DMS53 (cell line): ENCODE results near the gene BRINP1.

ENCODE experiments used
- DNase-seq: peaks from one replicate; lab custom pipeline; 2025; lab: John Stamatoyannopoulos, UW

Gene BRINP1, protein sequence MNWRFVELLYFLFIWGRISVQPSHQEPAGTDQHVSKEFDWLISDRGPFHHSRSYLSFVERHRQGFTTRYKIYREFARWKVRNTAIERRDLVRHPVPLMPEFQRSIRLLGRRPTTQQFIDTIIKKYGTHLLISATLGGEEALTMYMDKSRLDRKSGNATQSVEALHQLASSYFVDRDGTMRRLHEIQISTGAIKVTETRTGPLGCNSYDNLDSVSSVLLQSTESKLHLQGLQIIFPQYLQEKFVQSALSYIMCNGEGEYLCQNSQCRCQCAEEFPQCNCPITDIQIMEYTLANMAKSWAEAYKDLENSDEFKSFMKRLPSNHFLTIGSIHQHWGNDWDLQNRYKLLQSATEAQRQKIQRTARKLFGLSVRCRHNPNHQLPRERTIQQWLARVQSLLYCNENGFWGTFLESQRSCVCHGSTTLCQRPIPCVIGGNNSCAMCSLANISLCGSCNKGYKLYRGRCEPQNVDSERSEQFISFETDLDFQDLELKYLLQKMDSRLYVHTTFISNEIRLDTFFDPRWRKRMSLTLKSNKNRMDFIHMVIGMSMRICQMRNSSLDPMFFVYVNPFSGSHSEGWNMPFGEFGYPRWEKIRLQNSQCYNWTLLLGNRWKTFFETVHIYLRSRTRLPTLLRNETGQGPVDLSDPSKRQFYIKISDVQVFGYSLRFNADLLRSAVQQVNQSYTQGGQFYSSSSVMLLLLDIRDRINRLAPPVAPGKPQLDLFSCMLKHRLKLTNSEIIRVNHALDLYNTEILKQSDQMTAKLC

GRCh38 chr9:119368681-119369581 lies at the start of gene BRINP1:
TSS of gene BRINP1 (minus strand) at chr9:119369435. CDS start at chr9:119313355, 56,080 bp downstream.
- peak; percentile 92 for DNase-seq

DNA sequence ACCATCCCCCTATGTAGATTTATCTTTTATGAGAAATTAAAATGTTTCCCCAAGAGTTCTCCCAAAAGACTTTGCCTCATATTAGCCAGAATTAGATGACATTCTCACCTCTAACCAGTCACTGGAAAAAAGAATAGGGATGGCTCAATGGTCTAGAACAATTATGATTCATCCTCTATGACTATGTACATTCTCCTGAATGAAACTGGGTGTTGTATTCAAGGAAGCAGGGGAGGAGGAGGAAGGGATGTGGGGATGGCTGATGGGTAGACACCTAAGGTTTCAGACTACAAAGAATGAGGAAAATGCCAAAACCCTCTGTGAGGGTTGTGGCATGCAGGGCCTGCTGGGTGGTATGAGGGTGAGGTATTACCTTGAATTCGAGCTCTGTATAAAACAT lies 49.5 kb upstream of the BRINP1 start:
- DNase-seq, result no peak

DNA sequence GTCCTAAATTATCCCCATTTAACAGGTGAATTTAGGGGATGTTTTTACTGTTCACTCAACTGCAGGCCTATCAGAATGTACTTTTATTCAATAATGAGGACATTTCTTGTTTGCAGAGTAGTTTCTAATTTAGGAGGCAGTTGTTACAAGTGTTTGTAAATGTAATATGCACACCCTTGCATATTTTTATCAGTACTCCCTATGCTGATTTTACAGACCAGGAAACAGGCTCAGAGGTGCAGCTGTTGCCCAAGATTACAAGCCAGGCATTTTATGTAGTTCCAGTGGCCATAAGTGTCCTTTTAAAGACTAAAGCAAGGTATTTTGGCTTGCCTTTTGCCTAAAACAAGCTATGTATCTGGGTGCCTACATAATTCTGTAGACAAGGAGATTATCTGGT lies 47.6 kb upstream of the BRINP1 start:
- no peak for DNase-seq

DNA sequence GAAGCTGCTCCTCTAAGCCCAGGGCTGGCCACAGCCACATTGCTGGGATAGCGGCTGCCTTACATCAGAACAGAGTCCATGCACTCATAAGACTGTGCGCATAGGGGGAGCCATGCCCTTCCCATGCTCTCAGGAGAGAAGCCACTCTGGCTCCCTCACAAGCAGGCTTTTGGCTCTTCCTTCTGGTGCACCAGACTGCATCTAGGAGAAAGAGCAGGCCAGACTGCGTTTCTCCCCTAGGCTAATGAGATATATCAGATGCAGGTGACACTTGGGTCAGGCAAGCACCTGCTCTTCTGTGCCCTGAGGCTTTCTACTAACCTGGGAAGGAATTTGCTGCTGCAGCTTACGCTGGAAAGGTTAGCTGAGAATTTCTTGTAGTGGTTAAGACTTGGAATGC lies 43.2 kb upstream of the BRINP1 start:
- no peak for DNase-seq

- DNase-seq, result peak; percentile 14
Measured at GRCh38 chr9:119409552-119409951, 40.3 kb upstream of the BRINP1 start.

DNA sequence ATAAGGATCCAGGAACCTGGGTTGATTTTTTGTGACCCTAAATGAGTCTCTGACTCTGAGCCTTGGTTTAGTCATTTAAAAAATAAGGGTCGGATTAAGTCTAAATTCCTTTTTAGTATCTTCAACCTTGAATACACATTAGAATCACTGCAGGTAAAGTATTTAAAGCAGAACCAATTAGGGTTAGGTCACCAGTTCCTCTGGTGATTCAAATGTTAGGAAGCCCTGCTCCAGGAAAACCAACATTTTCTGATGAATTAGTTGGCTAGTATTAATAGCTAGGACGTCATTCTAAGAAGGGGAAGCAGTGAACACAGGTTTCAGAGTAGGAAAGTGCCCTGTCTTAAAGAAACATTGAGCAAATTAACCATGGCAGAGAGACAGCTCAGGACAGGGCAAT lies 31.4 kb upstream of the BRINP1 start:
- no peak for DNase-seq

- DNase-seq, result peak; percentile 76
Measured at GRCh38 chr9:119398350-119398749, 29.1 kb upstream of the BRINP1 start.

GRCh38 chr9:119391878-119392277 lies 22.6 kb upstream of the BRINP1 start:
- DNase-seq, result no peak

DNA sequence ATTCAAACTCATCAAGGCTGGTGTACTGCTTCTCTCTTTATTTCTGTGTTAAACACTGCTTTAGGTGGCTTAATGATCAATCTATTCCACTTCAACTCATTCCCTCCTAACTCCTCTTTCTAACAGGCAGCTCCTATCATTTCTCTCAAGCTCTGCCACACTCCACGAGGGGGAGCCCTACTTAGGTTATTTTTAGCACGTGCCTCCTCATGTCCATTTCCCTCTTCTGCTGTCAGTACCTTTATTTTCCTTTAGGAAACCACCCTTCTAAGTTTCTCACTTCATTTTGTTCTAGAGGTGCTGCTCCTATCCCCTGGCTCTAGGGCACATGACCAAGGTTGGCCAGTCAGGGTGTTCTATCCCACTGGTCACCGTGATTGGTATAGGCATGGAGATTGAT lies 6.7 kb upstream of the BRINP1 start:
- DNase-seq, result peak; percentile 90

- DNase-seq, result no peak
Measured at GRCh38 chr9:119372951-119373350, 3.7 kb upstream of the BRINP1 start.

DNA sequence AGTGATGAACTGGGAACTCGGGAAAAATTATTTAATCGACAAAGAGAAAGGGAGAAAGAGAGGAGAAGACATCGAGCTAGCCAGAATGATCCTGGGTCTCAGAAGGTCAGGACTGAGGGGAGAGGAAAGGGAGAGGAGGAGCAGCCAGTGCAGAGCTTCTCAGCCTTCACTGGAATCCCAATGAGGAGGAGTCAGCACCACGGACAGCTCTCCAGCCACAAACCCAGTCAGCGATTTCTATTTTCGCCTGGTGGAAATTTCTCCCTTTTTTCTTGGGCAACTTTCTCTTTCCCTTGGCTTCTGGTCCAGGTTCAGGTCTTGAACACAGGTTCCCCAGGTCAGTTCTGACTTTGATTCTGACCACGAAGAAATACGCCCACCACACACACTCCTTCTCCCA lies 1.6 kb upstream of the BRINP1 start:
- peak; percentile 35 for DNase-seq

DNA sequence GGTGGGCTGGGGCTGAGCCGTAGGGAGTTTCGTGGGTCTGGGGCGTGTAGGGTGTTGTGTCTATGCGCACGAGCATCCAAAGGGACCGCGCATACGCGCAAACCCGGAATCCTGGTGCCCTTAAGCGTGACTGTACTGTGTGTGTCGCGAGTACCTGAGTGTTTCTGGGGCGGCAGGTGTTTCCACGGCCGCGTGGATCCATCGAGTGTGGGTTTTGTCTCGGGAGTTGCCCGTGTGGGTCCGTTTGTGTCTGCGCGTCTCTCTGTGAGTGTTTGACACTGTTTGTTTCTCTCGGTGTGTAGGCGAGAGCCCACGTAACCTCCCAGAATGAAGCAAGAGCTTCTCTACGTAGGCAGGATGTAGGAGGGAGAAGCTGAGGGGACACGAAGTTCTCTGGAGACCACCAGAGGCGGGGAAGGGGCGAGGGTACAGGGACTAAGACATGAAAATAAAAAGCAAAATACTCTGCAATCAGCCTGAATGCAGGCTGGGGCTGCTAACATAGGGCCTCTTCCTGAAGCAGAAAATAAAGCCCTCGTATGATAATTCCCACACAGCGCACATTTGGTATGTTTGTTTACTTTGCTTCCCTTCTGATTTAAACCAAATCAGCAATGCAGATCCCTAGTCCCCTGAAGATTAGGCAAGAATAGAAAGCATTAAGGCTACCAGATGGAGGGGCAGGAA lies 588 bp upstream of the BRINP1 start:
- peak; percentile 82 for DNase-seq

GRCh38 chr9:119368179-119368578 lies 1.1 kb downstream of the BRINP1 start:
- DNase-seq, result peak; percentile 47

DNA sequence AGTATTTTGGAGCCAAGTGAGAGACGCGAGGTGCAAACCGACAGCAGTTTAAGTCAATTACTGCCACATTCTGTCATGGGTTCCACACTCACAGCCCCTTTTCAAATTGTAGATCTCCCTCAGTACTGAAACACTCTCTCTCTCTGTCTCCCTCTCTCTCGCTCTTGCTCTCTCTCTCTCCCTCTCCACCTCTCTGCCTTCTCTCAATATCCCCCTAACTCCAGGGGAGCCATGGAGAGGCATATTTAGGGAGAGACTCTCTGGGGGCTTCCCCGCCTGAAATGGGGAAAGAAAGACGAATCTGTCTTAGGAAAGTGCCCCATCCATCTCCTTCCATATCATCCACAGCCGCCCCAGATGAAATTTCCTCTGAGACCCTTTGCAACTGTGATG lies 1.6 kb downstream of the BRINP1 start:
- no peak for DNase-seq

DNA sequence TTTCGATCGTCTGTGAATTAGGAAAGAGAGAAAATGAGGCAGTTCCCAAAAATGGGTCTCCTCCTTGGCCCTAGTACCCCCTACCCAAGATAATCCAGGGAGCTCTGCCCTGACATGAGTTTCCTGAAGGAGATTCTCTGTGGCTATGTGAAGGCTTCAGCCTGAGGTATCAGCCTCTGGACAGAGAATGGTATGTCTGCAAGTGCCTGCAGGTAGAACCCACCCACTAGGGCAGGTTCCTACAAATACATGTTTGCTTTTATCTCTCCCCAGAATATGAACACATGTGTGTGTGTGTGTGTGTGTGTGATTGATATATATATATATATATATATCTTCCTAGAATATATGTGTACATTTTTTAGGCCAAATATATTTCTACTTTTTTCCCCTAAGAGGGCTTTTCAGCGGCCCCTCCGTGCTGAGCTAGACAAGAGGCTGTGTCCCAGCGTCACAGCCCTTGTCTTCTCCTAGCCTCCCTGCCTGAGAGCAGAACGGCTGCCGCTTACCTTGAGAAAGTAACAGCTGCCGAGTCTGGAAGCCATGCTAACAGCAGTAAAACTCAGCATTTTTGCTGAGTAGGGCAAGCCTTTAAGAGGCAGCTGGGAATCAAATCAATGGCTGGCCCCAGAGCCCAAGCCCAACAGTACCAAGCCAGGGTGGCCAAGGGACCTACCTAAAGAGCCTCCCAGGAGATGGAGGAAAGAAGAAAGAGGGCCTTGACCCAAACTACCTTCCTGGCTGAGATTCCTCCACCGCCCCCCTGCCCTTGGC lies 2.1 kb downstream of the BRINP1 start:
- peak; percentile 21 for DNase-seq

DNA sequence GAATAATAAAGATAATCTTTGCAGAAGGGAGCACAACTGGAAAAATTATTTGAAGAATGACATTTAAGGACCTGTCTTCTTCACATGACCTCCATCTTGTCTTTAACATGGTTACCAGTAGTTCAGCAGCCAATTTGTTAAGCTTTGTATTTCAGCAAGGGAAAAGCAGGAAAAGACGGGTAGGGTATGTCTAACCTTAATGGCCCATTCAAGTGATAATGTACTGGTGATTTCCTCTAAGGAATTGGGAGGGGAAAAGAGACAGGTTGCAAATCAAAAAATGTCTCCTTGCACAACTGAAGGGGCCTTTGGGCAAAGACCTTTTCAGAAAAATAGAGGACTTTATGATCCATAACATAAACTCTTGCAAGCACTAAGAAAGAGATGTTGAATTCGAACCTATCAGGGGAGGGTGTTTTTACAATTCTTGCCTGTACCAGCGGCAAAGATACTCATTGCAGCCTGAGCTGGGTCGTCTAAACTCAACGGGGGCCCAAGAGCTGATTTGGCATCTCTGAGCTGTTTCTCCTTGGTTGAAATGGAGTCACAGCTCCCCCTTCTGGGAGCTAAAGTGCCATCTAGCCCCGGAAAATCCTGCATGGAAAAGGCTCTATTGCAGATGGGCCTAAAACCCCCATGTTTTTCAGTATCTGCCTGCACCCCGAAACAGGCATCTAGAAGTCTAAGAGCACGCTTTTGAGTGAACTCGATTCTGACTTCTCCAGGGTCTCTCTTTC lies 3.8 kb downstream of the BRINP1 start:
- peak; percentile 83 for DNase-seq

DNA sequence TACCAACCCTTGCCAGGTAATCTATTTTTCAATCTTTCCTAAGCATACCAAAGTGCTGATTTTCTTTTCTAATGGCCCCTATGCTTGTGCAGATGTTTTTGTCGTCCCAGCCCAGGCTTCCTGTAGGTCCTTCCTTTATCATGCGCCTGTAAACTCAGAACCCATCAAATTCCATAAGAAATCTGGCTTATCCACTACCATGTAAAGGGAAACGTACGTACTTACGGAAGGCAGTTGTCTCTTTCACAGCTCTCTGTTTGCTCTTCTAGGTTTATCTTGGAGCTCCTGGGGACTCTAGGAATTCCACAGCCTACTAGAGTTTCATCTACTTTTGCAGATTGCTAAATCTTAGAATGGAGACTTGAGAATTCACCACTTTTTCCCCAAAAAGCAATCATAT lies 9.0 kb downstream of the BRINP1 start:
- no peak for DNase-seq

GRCh38 chr9:119357336-119358096 lies 11.7 kb downstream of the BRINP1 start:
- DNase-seq, result no peak

GRCh38 chr9:119349351-119349825 lies 19.8 kb downstream of the BRINP1 start:
- no peak for DNase-seq
